Chondrocyte (in vitro differentiated cells): ENCODE measurements around the gene COLQ. TPM values are rescaled to one million over a fixed set of nuclear protein-coding genes. Genes with fewer than 3 reads are reported as not detected.

Experiments
- DNase-seq: peaks from one replicate; pipeline ENCODE4 v3.0.0; 2021; ENCODE audit warnings: mixed read lengths, low spot score
- H3K27ac Mint-ChIP-seq: one replicate; pipeline ENCODE4 v1.8.0; 2021; ENCODE audit warnings: mild to moderate bottlenecking, moderate library complexity, mixed read lengths; ENCODE audit not compliant: unreplicated experiment
- H3K27me3 Mint-ChIP-seq: 2 replicates; pipeline ENCODE4 v1.8.0; 2021; ENCODE audit warnings: low read depth, mixed read lengths
- H3K36me3 Mint-ChIP-seq: 2 replicates; pipeline ENCODE4 v1.8.0; 2021; ENCODE audit warnings: low read depth, mixed read lengths
- H3K4me1 Mint-ChIP-seq: 2 replicates; pipeline ENCODE4 v1.8.0; 2021; ENCODE audit warnings: low read depth, mild to moderate bottlenecking, mixed read lengths
- H3K4me3 Mint-ChIP-seq: one replicate; pipeline ENCODE4 v1.8.0; 2021; ENCODE audit warnings: mild to moderate bottlenecking, moderate library complexity, mixed read lengths; ENCODE audit not compliant: unreplicated experiment
- H3K9me3 Mint-ChIP-seq: 2 replicates; pipeline ENCODE4 v1.8.0; 2021; ENCODE audit warnings: low read depth, mixed read lengths
- CTCF ChIP-seq: fragments of 200-600 bp; sonication (generic); IDR thresholded peaks from 2 replicates; pipeline ENCODE4 v1.5.0; 2021; ENCODE audit warnings: antibody characterized with exemption, mild to moderate bottlenecking, moderate library complexity
- total RNA-seq: library from RNA; stranded (reverse); gene quantifications from 3 replicates; pipeline ENCODE4 v1.2.1, GENCODE V29; 2021

The COLQ gene
- total RNA-seq, 1 donor from 2014 or later = 4.2 TPM

- Mint-ChIP-seq H3K9me3 (no peaks in the 10 kb centered on the region), H3K4me1 (no peaks in the 10 kb centered on the region), H3K27me3 (no peaks in the 10 kb centered on the region), H3K27ac (no peak overlapping the region), H3K36me3 (peaks cover 2% of the 10 kb centered on the region), H3K4me3 (no peak overlapping the region)
- TF ChIP-seq CTCF = no peak
- no peak for DNase-seq
Measured at GRCh38 chr3:15531346-15531745, 9.8 kb upstream of the COLQ start.

GRCh38 chr3:15528854-15529537, 7.5 kb upstream of the COLQ start:
- no peak for DNase-seq
- Mint-ChIP-seq H3K27me3 (no peaks in the 10 kb centered on the region), H3K9me3 (peaks cover 3% of the 10 kb centered on the region), H3K4me3 (no peak overlapping the region), H3K4me1 (peaks cover 7% of the 10 kb centered on the region), H3K27ac (no peak overlapping the region), H3K36me3 (no peaks in the 10 kb centered on the region)
- TF ChIP-seq CTCF = no peak

- TF ChIP-seq CTCF = peak; percentile 20
- peaks cover 25% of the 10 kb centered on the region for H3K4me1 Mint-ChIP-seq
- no peak for DNase-seq
- no peaks in the 10 kb centered on the region for H3K27me3 Mint-ChIP-seq
- peaks cover 3% of the 10 kb centered on the region for H3K9me3 Mint-ChIP-seq
- no peak overlapping the region for H3K4me3 Mint-ChIP-seq
- H3K27ac Mint-ChIP-seq = no peak overlapping the region
- H3K36me3 Mint-ChIP-seq = no peaks in the 10 kb centered on the region
Measured at GRCh38 chr3:15527031-15527459, 5.5 kb upstream of the COLQ start.

GRCh38 chr3:15525790-15526189, 4.3 kb upstream of the COLQ start:
- Mint-ChIP-seq H3K4me3 (no peak overlapping the region), H3K4me1 (peaks cover 37% of the 10 kb centered on the region), H3K27ac (no peak overlapping the region), H3K9me3 (peaks cover 3% of the 10 kb centered on the region), H3K36me3 (no peaks in the 10 kb centered on the region), H3K27me3 (no peaks in the 10 kb centered on the region)
- no peak for TF ChIP-seq CTCF
- no peak for DNase-seq

- no peak for TF ChIP-seq CTCF
- peaks cover 3% of the 10 kb centered on the region for H3K9me3 Mint-ChIP-seq
- H3K27me3 Mint-ChIP-seq = no peaks in the 10 kb centered on the region
- DNase-seq = no peak
- peak overlapping the region; percentile 18 for H3K27ac Mint-ChIP-seq
- no peaks in the 10 kb centered on the region for H3K36me3 Mint-ChIP-seq
- H3K4me1 Mint-ChIP-seq = peaks cover 46% of the 10 kb centered on the region
- no peak overlapping the region for H3K4me3 Mint-ChIP-seq
Measured at GRCh38 chr3:15523660-15524417, 2.3 kb upstream of the COLQ start.
